Measurements from ENCODE around the gene APBA1. TPM values are rescaled to one million over a fixed set of nuclear protein-coding genes. Genes with fewer than 3 reads are reported as not detected.
A peak's percentile ranks its signal among the peaks of the same experiment; 100 is the strongest.

APBA1 gene
- total RNA-seq, 1 experiment from 2014 or later: under 0.01 TPM

DNA sequence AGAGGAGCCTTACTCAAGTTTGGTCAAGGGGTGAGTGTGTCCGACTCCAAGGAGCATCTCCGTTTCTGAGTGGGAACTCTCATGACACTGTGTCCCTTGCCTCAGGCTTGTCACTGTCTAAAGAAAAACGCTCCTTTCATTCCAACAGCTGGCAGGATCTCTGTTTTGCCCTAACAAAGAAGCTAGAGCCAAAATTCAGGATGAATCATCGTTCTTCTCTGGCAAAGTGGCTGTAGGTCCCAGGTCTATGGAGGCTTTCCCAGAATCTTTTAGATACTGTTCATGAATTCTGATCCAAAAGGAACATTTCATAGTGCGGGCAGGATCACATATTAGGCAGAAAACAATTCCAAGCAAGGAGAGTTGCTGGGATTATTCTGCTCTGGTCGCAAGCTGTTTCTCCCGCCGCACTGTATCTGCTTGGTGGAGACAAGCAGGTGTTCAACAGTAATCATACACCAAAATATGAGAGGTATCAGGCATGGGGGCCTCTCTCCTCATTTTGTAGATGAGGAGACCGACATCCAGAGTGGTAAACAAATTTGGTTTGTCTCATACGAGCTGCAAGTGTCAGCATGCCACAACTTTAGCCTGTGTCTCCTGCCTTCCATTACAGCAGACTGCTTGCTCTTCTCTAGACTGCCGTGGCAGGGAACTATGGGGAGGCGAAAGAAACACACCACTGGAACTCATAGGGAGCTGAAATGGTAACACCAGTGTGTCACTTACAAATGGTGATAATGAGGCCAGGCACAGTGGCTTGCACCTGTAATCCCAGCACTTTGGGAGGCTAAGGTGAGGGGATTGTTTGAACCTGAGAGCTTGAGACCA lies 274.6 kb downstream of the APBA1 start:
- Histone ChIP-seq H3K4me3 (no peak overlapping the region), H3K27me3 (no peaks in the 10 kb centered on the region), H3K36me3 (no peaks in the 10 kb centered on the region), H3K9me3 (no peaks in the 10 kb centered on the region)
- DNase-seq: peak; percentile 16

DNA sequence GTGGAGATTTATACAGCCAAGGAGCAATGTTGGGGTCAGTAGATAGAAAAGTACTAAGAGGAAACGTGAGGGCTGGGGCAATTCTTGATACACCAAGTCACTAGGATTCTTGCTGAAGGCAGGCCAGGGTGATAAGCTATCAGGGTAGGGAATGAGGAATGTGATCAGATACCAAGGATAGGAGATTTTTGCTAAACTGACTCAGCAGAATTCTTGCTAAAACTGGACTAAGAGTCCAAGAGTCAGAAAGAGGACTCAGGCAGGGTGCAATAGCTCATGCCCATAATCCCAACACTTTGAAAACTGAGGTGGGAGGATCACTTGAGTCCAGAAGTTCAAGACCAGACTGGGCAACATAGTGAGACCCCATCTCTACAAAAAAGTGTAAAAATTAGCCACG lies 275.4 kb downstream of the APBA1 start:
- Histone ChIP-seq H3K36me3 (no peaks in the 10 kb centered on the region), H3K4me3 (no peak overlapping the region), H3K27me3 (no peaks in the 10 kb centered on the region), H3K9me3 (no peaks in the 10 kb centered on the region)
- no peak for DNase-seq

DNA sequence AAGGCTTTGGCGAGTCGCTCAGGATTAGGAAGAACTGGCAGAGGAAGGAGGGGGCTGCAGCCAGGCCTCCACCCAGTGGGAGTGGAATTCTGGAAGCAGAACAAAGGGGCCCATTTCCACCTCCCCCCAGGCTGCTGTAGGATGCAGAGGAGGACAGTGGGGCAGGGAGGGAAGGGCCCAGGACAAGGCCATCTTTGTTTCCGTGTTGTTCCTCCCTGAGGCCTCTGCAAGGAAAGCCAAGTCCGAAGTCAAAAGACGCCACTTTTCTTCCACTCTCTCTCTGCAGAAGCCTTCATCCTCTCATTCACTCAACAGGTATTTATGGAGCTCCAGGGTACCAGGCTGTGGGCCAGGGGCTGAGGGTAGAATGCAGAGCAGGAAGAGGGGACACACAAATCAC lies 276.5 kb downstream of the APBA1 start:
- no peaks in the 10 kb centered on the region for H3K36me3 ChIP-seq

DNA sequence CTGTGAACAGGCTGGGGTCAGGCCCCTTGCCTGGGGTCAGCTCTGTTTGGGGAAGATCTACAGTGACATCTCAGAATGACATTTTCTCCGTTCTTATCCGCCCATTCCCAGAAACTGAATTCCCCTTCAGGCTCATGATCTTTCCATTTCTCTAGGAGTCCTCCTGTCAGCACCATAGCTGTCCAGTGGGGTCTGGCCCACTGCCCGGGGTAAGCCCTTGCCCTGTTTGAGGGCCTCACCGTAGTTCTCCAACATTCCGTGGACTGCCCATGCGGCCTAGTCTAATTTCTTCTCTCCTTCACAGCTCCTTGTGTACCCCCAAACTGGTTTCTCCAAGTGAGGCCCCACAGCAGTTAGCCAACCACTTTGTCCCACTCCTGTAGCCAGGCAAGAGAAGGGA lies 278.7 kb downstream of the APBA1 start:
- Histone ChIP-seq H3K4me3 (no peak overlapping the region), H3K27me3 (no peaks in the 10 kb centered on the region), H3K36me3 (no peaks in the 10 kb centered on the region), H3K9me3 (no peaks in the 10 kb centered on the region)
- no peak for DNase-seq

More for the DNA sequence above, 276.5 kb downstream of the APBA1 start:
- H3K27me3 ChIP-seq: no peaks in the 10 kb centered on the region
- no peak for DNase-seq
- no peak overlapping the region for H3K4me3 ChIP-seq
- H3K9me3 ChIP-seq: no peaks in the 10 kb centered on the region

DNA sequence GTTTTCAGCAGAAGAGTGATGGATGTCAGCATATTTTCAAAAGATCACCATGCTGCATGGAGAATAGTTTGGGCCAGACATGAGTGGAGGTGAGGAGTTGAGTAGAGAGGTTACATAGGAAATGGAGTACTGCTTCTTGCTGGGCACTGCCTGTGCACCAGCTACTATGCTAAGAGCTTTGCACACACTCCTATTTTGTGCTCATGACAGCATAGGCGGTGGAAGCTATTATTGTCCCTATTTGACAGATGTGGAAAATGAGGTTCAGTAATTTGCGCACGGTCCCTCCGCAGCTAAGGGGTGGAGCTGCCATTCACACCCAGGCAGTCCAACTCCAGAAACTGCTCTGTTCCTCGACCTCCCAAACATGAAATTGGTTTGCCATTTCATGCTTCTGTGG lies 279.3 kb downstream of the APBA1 start:
- H3K9me3 ChIP-seq: no peaks in the 10 kb centered on the region
- H3K27me3 ChIP-seq: no peaks in the 10 kb centered on the region
- DNase-seq: no peak
- H3K36me3 ChIP-seq: no peaks in the 10 kb centered on the region
- no peak overlapping the region for H3K4me3 ChIP-seq

DNA sequence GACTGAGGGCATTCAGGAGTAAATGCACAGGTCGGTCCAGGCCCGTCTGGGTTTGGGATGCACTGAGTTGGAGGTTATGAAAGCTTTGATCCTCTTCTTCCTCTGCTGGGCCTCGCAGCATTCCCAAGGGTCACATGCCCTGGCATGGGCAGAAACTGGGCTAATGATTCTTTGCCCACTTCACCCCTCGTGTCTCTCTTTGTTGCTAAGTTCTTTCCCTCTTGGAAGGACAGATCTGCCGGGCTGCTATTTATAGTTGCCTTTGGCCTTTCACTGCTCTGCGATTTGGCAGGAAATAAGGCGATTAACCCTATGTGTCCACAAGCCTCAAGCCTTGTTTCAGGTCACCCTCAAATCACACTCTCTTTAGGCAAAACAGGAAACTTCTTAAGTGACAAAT lies 280.2 kb downstream of the APBA1 start:
- Histone ChIP-seq H3K27me3 (no peaks in the 10 kb centered on the region), H3K36me3 (no peaks in the 10 kb centered on the region), H3K4me3 (no peak overlapping the region), H3K9me3 (no peaks in the 10 kb centered on the region)
- DNase-seq: no peak

DNA sequence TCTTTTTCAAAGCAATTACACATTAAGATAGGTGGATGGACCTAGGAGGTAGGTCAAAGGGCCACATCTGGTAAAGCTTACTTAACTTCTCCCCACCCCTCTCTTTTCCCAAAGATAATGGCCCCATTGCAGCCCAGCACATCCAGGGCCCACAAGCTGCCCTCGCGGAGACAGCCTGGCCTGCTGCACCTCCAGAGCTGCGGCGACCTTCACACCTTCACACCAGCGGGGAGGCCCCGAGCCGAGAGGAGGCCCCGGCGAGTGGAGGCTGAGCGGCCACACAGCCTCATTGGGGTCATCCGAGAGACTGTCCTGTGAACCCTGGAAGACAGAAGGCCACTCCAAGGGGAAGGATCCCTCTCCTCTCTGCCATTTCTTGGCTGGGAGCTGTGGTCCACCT lies 280.7 kb downstream of the APBA1 start:
- DNase-seq: no peak
- H3K9me3 ChIP-seq: no peaks in the 10 kb centered on the region

DNA sequence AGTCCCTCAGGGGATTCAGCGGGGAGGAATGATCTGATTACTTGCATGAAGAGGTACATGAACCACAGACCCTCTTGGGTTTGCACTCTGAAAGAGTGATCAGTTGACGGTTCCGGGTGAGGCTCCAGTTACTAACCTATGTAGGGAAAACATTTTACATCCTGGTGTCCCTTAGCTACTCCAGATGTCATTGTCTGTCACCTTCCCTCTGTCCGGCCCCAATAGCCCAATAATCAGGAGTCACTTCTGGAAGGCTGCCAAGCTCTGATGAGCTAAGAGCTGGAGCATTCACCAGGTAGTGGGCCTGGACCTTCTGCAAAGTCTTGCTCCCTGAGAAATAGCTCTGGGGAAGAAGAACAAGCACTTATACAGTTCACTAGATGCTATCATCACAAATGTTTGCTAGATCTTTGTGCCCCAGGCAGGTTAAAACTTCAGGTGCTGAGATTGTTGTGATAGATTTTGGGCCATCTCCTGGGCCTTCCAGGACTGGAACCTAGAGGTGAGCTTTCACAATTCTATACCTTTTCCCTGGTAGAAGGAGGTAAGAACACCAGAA lies 282.7 kb downstream of the APBA1 start:
- no peaks in the 10 kb centered on the region for H3K9me3 ChIP-seq
- no peaks in the 10 kb centered on the region for H3K27me3 ChIP-seq
- no peaks in the 10 kb centered on the region for H3K36me3 ChIP-seq

More for the DNA sequence above, 280.7 kb downstream of the APBA1 start:
- Histone ChIP-seq H3K36me3 (no peaks in the 10 kb centered on the region), H3K4me3 (no peak overlapping the region), H3K27me3 (no peaks in the 10 kb centered on the region)

DNA sequence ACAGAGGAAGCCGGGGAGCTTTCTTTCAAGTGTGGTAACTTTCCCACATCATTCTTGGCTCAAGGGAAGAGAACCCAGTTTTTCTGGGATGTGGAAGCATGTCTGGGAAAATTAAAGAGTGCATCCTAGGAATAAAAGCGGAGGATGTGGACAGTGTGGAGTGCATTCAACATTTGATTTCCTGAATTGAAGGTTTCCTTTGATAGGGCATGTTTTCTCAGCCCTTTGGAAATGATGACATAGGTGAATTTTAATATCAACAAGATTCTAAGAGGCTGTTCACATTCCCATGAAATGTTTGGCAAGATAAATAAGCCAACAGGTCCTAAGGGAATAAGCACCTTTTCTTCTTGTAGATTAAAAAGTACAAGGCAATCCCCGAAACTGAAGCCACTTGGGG lies 283.6 kb downstream of the APBA1 start:
- DNase-seq: no peak
- Histone ChIP-seq H3K9me3 (no peaks in the 10 kb centered on the region), H3K36me3 (no peaks in the 10 kb centered on the region), H3K4me3 (no peak overlapping the region), H3K27me3 (no peaks in the 10 kb centered on the region)

More for the DNA sequence above, 282.7 kb downstream of the APBA1 start:
- no peak for DNase-seq
- H3K4me3 ChIP-seq: no peak overlapping the region

DNA sequence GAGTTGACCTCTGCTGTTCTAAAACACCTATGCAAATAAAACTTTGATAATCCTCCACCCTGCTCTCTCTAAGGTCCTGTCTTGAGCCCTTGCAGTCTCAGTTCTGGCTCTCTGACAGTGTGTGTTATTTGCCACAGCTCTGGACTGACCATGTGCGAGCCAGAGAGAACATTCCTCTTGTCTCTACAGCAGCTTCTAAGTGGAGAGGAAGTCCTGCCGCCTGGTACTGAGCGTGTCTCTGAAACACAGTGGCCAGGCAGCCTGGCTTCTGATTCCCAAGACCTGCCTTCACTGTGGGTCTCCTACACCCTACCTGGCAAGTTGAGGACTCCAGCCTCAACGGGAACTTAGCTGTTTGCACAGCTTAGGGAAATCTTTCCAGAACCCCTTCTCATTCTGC lies 285.5 kb downstream of the APBA1 start:
- Histone ChIP-seq H3K9me3 (no peaks in the 10 kb centered on the region), H3K36me3 (no peaks in the 10 kb centered on the region)
- DNase-seq: no peak

DNA sequence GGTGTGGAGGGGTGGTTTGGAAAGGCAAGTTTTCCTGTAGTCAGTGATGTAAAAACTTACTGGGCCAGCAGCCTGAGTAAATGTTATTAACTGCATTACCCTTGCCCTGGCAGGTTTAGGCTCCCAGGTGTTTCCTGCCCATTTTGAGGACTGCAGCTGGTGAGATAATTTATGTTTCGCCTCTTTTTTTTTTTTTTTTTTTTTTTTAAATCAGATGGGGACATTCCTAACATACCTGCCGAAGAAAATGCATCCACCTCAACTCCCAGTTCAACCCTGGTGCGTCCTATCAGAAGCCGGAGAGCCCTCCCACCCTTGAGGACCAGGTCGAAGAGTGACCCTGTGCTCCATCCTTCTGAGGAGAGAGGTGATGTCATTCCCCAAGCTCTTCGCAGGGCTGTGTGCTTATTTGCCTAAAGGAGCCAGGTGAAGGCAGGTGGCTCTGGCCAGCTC lies 286.6 kb downstream of the APBA1 start:
- Histone ChIP-seq H3K36me3 (no peaks in the 10 kb centered on the region), H3K4me3 (no peak overlapping the region), H3K9me3 (no peaks in the 10 kb centered on the region), H3K27me3 (no peaks in the 10 kb centered on the region)
- no peak for DNase-seq

More for the DNA sequence above, 285.5 kb downstream of the APBA1 start:
- Histone ChIP-seq H3K27me3 (no peaks in the 10 kb centered on the region), H3K4me3 (no peak overlapping the region)

DNA sequence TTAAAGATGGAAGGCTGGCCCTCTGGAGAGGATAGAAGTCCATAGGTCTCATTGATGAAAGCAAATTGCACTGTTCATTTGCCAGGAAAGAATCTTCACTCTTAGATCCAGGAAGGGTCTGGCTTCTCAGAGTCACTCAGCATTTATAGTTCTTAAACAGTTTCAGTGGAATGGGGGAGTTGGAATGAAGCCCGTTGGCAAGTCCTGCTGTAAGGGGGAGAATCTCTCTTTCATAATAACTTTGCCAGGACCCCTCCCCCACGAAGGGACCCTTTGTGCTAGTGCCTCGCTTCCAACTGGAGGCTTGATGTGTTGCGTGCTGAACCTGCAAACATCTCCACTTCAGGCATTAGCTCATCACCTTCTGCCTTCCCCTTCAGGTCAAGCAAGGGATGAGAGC lies 290.0 kb downstream of the APBA1 start:
- Histone ChIP-seq H3K9me3 (no peaks in the 10 kb centered on the region), H3K27me3 (no peaks in the 10 kb centered on the region), H3K36me3 (no peaks in the 10 kb centered on the region), H3K4me3 (no peak overlapping the region)
- no peak for DNase-seq

DNA sequence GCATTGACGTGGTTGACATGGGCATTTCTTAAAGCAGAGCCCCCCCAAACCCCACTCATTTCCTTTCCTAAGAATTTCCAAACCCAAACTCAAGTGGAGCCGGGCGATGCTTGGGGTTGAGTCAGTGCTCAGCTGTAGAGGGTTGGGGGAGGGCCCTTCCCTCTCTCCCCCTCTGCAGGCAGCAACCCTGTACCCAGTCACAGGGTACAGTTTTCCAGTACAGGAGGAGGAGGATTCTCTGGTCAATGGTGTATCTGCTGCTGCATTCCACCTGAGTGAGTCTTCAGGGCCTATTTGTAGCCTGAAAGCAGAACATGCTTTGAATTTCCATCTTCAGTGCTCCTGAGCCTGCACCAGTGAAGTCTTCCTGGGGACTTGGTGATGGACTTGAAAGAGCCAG lies 291.4 kb downstream of the APBA1 start:
- no peak for DNase-seq
- Histone ChIP-seq H3K36me3 (no peaks in the 10 kb centered on the region), H3K27me3 (no peaks in the 10 kb centered on the region), H3K9me3 (no peaks in the 10 kb centered on the region), H3K4me3 (no peak overlapping the region)

DNA sequence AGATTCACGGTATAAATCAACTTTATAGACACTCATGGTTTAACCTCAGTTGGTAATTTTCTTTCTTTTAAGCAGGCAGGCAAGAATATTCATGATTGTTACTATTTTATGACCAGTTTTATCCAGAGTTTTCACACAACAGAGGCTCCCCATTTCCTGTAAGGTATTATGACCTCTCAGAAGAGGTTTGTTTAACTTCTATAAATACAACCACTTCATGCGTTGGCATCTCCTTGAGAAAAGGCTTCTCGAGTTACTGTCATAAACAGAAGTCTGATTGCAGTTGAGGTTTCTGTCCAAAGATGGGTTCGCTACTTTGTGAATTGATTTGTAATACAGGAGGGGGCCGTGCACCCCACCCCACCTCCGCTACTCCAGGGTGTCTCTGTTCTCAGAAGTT lies 291.9 kb downstream of the APBA1 start:
- H3K27me3 ChIP-seq: no peaks in the 10 kb centered on the region
- H3K36me3 ChIP-seq: no peaks in the 10 kb centered on the region
- no peak overlapping the region for H3K4me3 ChIP-seq
- H3K9me3 ChIP-seq: no peaks in the 10 kb centered on the region
- DNase-seq: no peak

DNA sequence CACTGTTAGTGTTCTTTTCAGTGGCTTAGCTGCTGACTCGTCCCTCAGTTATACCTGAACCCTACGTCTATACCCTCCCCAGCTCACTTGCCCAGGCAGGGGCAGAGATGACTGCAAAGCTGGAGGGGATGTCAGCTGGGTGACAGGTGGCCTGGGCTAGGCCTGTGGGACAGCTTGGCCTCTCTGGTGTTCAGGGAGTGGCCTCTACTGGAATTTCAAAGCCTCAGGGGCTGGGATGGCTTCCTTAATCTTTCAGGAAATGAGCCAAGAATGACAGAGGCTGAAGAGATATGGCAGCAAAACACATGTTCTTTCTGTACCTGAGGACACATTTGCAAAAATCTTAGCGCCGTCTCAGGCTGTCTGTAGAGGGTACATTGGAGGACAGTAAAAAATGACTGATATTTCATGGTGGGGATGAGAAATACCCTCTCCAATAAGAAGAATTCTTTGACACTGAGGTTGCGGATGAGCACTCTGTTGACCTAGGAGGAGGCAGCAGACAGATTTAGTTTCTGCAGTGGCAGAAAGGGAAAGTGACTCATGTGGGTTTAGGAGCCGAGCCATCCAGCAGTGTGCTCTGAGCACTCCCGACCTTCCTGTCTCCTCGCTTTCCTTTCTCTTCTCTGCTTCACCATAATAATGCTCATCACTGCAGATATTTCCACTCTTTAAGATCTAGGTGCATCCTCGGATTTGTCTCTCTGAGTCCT lies 292.7 kb downstream of the APBA1 start:
- Histone ChIP-seq H3K4me3 (no peak overlapping the region), H3K27me3 (no peaks in the 10 kb centered on the region), H3K36me3 (no peaks in the 10 kb centered on the region), H3K9me3 (no peaks in the 10 kb centered on the region)
- peak; percentile 66 for DNase-seq

DNA sequence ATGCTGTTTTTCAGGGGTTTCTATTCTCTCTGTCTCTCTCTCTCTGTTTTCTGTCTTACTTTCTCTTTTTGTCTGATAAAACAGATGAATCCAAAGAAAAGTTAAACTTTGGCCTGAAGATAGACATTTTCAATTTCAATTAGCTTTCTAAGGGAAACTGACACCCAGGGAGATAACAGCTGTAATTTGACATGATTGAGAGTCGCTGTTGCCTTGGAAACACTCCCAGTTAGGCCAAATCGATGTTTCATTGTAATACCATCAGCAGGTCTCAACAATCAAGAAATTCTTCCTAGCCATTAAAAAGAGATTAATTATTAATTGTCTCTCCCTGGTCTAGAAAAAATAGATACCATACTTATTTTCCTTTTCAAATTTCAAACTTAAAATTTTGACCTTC lies 294.2 kb downstream of the APBA1 start:
- DNase-seq: no peak
- no peaks in the 10 kb centered on the region for H3K27me3 ChIP-seq
- H3K9me3 ChIP-seq: no peaks in the 10 kb centered on the region
- H3K4me3 ChIP-seq: no peak overlapping the region
- H3K36me3 ChIP-seq: no peaks in the 10 kb centered on the region
